ENCODE results near the gene ASB2. TPM values are rescaled to one million over a fixed set of nuclear protein-coding genes. Genes with fewer than 3 reads are reported as not detected.

Gene ASB2
- total and polyA plus RNA-seq, 10 donors = 6.6 to 18.0 (median 11.3) TPM

DNA sequence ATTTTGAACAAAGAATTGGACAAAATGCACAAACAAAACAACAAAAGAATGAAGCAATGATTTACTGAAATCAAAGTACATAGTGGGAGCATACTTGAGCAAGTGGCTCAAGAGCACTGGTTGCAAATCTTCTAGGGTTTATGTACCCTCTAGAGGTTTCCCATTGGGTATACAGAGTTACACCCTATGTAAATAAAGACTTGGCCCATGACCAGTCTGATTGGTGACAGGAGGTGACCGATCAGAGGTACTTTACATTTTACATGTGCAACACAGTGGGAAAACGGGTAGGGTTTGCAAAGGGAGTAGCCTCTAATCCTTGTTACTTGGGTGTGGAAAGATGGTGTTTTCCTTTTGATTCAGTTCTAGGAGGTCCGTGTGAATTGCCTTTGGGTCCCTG, 59.9 kb downstream of the ASB2 start:
- no peak for DNase-seq
- Histone ChIP-seq H3K36me3 (no peaks in the 10 kb centered on the region), H3K4me3 (no peak overlapping the region), H3K27me3 (replicated peaks in 1 of 7) (peaks cover 0 to 25% (median 0%) of the 10 kb centered on the region in 7 donors), H3K4me1 (no peaks in the 10 kb centered on the region), H3K27ac (no peak overlapping the region), H3K9me3 (peaks cover 0 to 19% (median 9%) of the 10 kb centered on the region in 8 donors)
- TF ChIP-seq POLR2AphosphoS5 (IDR thresholded peaks at IDR 0.05) (no peak), POLR2A (IDR thresholded peaks at IDR 0.05) (no peak)
- TF ChIP-seq, protein P1, sequence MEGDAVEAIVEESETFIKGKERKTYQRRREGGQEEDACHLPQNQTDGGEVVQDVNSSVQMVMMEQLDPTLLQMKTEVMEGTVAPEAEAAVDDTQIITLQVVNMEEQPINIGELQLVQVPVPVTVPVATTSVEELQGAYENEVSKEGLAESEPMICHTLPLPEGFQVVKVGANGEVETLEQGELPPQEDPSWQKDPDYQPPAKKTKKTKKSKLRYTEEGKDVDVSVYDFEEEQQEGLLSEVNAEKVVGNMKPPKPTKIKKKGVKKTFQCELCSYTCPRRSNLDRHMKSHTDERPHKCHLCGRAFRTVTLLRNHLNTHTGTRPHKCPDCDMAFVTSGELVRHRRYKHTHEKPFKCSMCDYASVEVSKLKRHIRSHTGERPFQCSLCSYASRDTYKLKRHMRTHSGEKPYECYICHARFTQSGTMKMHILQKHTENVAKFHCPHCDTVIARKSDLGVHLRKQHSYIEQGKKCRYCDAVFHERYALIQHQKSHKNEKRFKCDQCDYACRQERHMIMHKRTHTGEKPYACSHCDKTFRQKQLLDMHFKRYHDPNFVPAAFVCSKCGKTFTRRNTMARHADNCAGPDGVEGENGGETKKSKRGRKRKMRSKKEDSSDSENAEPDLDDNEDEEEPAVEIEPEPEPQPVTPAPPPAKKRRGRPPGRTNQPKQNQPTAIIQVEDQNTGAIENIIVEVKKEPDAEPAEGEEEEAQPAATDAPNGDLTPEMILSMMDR (IDR thresholded peaks at IDR 0.05 in 8 of 11, conservative IDR thresholded peaks at IDR 0.05 in 3 of 11) = no peak
- intact Hi-C loops (cut with DNase I; ENCODE audit: low total_unique reads) = no loop called here
- 56 to 75% (median 60%) methylated on average over 3 of the region's 3 CpGs for WGBS, 5 donors

DNA sequence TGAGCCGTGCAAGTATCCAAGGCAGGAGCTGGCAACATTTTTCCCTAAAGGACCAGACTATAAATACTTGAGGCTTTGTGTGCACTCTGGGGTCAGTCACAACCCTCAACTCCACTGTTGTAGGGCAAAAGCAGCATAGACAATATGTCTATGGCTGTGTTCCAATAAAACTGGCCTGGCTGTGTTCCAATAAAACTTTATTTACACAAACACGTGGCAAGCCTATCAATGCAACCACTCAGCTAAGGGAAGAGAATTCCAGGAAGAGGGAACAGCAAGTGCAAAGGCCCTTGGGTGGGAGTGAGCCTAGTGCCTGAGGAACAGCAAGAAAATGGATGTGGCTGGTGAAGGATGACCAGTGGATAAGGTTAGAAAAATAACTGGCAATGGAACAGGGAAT, 60.6 kb downstream of the ASB2 start:
- Histone ChIP-seq H3K9me3 (peaks cover 0 to 19% (median 9%) of the 10 kb centered on the region in 8 donors), H3K27ac (no peak overlapping the region), H3K27me3 (replicated peaks in 1 of 7) (peaks cover 0 to 25% (median 0%) of the 10 kb centered on the region in 7 donors), H3K36me3 (no peaks in the 10 kb centered on the region), H3K4me3 (no peak overlapping the region), H3K4me1 (no peaks in the 10 kb centered on the region)
- TF ChIP-seq POLR2A (IDR thresholded peaks at IDR 0.05) (no peak), POLR2AphosphoS5 (IDR thresholded peaks at IDR 0.05) (no peak)
- TF ChIP-seq, protein P1 (IDR thresholded peaks at IDR 0.05 in 8 of 11, conservative IDR thresholded peaks at IDR 0.05 in 3 of 11) = no peak
- WGBS, 5 donors = 45 to 59% (median 48%) methylated on average over 2 of the region's 2 CpGs
- intact Hi-C loops (cut with DNase I; ENCODE audit: low total_unique reads) = no loop called here
- no peak for DNase-seq

DNA sequence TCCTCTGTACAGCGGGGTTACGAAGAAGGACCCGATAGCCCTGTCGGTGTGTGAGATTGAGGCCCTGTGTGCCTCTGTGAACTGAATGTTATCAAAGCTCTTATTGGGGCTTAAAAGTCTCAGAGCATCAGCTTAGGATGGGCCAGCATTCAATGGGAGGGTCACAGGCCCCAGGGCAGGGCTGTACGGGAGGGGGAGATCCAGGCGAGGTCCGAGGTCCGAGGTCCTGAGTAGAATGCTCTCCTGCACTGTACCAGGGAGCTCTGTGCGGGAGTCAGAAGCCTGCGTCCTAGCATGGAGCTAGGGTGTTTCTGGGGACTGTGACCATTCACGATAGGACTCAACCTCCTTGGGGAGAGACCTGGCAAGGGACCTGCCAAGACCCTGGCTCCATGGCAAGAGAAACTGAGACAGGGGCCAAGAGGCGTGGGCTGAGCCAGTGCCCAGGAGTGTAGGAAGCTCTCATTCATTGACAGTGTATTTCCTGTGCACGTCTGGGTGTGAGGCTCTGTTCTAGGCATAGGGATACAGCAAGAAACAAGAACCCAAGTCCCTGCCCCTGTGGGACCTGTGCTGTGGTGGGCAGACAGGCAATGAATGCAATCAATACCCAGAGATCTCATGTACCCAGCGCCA, 61.2 kb downstream of the ASB2 start:
- Histone ChIP-seq H3K4me3 (no peak overlapping the region), H3K9me3 (peaks cover 0 to 19% (median 9%) of the 10 kb centered on the region in 8 donors), H3K36me3 (no peaks in the 10 kb centered on the region), H3K27ac (no peak overlapping the region), H3K27me3 (replicated peaks in 1 of 7) (peaks cover 0 to 25% (median 0%) of the 10 kb centered on the region in 7 donors), H3K4me1 (no peaks in the 10 kb centered on the region)
- TF ChIP-seq POLR2AphosphoS5 (IDR thresholded peaks at IDR 0.05) (no peak), POLR2A (IDR thresholded peaks at IDR 0.05) (no peak)
- TF ChIP-seq, protein P1 (IDR thresholded peaks at IDR 0.05 in 8 of 11, conservative IDR thresholded peaks at IDR 0.05 in 3 of 11) = no peak
- intact Hi-C loops (cut with DNase I; ENCODE audit: low total_unique reads) = no loop called here
- WGBS, 5 donors = 77 to 87% (median 80%) methylated on average over 8 to 14 of the region's 14 CpGs
- DNase-seq = no peak

DNA sequence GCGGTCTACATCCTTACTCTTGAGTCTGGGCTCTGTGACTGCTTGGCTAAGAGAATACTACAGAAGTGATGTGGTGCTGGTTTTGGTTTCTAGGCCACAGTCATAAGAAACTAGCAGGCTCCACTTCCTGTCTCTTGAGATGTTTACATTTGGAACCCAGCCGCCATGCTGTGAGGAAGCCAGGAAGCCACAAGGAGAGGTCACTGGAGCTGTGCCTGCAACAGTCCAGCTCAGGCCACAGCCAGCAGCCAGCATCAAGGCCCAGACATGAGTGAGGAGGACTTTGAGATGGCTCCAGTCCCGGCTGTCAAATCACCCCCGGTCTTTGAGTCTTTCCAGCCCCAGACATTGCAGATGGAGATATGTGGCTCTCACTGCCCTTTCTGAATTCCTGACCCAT, 62.1 kb downstream of the ASB2 start:
- H3K36me3 ChIP-seq = no peaks in the 10 kb centered on the region
- peaks cover 0 to 25% (median 0%) of the 10 kb centered on the region in 7 donors for H3K27me3 ChIP-seq (replicated peaks in 1 of 7)
- no peaks in the 10 kb centered on the region for H3K4me1 ChIP-seq
- no peak overlapping the region for H3K4me3 ChIP-seq
- H3K9me3 ChIP-seq = peaks cover 0 to 14% (median 5%) of the 10 kb centered on the region in 8 donors
- WGBS, 5 donors = 52 to 88% (median 80%) methylated on average over 2 to 4 of the region's 4 CpGs
- intact Hi-C loops (cut with DNase I; ENCODE audit: low total_unique reads) = no loop called here
- no peak for TF ChIP-seq POLR2A (IDR thresholded peaks at IDR 0.05)
- TF ChIP-seq POLR2AphosphoS5 (IDR thresholded peaks at IDR 0.05) = no peak
- TF ChIP-seq, protein P1 (IDR thresholded peaks at IDR 0.05 in 8 of 11, conservative IDR thresholded peaks at IDR 0.05 in 3 of 11) = no peak
- no peak overlapping the region for H3K27ac ChIP-seq
- DNase-seq = no peak
